HCEC 1CT (cell line): ENCODE measurements around the gene LRIT2.

Experiments
- DNase-seq: peaks from one replicate; pipeline ENCODE4 v3.0.0-alpha.2; 2017

LRIT2 gene, protein sequence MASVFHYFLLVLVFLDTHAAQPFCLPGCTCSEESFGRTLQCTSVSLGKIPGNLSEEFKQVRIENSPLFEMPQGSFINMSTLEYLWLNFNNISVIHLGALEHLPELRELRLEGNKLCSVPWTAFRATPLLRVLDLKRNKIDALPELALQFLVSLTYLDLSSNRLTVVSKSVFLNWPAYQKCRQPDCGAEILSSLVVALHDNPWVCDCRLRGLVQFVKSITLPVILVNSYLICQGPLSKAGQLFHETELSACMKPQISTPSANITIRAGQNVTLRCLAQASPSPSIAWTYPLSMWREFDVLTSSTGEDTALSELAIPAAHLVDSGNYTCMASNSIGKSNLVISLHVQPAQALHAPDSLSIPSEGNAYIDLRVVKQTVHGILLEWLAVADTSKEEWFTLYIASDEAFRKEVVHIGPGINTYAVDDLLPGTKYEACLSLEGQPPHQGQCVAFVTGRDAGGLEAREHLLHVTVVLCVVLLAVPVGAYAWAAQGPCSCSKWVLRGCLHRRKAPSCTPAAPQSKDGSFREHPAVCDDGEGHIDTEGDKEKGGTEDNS

GRCh38 chr10:84225427-84226173 lies at the start of gene LRIT2:
LRIT2 (minus strand) TSS chr10:84225544; CDS start chr10:84225520, 24 bp downstream.
- no peak for DNase-seq

DNA sequence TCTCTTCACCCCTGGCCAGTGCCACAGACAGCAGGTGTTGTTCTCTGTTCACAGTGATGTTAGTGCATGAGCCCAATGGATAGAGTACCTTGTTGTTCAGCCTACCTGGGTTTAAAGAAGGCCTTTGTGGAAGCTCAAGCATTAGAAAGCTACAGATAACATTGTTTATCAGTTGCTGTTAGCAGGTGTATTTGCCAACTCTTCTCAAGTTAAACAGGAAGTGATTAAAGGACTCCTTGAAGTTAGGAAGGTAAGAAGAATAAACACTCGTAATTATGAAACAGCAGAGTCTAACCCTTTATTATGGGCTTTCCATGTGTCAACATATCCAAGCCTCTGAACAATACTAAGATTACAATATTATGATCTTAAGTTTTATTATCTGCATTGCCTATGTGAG lies 45.4 kb upstream of the LRIT2 start:
- DNase-seq, result no peak

DNA sequence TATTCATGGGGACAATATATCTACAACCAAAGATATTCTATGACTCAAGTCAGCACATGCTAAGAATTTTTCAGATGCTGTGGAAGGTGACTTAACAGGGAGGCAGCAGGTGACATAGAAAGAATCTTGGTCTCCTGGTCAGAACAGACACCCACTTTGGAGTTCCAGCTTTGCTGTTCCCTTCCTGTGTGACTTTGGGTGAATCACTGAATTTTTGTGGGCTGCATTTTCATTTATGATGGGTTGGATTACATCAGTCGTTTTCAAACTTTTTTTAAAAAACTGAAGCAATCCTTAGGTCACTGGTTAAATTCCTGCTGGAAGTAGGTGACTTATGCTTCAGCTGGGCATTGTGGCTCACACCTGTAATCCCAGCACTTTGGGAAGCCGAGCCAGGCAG lies 44.4 kb upstream of the LRIT2 start:
- DNase-seq, result peak; percentile 81

- no peak for DNase-seq
Measured at GRCh38 chr10:84269162-84269561, 43.8 kb upstream of the LRIT2 start.

DNA sequence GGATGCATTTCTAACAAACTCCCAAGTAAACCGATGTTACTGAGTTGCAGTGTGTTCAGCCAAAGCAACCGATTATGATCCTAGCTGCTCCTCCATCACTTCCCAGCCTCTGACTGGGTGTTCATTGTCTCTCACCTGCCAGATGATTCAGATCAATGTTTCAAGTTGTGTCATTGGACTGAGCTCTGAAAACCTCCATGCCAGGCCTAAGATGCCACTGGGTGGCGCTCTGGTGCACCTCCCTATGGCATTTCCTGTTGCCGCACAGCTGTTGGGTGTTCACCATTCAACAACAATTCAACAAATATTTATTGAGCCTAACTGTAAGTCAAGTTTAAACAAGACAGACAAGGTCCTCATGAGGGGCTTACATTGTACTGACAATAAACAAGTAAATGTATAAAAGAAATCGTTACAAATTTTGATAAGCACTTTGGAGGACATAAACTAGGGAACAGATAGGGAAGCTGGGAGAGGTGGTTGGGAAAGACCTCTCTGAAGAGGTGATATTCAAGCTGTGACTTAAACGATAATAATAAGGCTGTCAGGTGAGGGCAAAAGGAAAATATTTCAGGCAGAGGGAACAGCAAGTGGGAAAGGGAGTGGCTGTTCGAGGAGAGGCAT lies 42.3 kb upstream of the LRIT2 start:
- peak; percentile 59 for DNase-seq

- DNase-seq, result no peak
Measured at GRCh38 chr10:84265418-84265817, 40.1 kb upstream of the LRIT2 start.

GRCh38 chr10:84264611-84265141 lies 39.3 kb upstream of the LRIT2 start:
- DNase-seq, result peak; percentile 47

DNA sequence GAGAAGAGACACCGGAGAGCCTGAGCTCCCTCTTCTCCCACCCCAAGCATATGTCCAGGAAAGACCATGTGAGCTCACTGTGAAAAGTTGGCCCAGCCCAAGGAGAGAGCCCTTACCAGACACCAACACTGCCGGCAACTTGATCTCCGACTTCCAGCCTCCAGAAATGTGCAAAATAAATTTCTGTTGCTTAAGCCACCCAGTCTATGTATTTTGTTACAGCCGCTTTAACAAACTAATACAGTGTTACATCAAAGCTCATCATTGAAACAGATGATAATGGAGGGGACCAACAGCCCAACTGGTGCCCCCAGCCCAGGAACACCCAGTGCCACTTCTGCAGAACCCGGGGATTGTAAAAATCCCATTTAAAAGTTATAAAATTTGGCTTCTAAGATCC lies 38.4 kb upstream of the LRIT2 start:
- no peak for DNase-seq

GRCh38 chr10:84262190-84262956 lies 37.0 kb upstream of the LRIT2 start:
- DNase-seq, result no peak

DNA sequence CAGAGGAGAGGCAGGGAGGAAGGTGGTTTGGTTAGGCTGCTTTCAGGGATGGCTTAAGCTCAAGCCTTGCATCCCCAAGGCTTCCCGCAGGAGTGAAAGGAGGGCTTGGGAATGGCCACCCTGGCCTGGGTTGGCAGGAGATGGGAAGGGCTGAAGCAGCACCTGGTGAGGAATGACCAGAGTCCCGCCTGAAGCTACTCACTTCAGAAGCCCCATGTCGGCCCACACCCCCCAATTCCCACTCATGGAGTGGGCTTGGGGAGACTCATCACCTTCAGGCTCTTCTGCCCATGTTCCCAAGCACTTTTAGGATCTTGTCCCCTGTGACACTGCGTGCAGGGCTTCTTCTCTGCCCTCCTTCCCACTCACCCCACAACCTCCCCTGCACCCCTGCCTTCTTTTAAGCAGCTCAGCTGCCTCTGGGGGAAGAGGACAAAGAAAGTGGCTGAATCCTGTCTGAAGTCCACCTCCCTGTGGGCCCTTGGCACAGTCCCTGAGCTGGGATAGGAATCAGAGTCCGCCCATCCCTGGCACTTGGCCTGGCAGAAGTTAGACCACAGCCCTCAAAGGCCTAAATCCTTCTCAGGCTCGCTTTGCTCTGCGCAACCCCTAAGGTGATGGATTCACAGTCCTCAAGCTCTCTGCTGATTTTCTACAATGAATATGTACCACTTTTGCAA lies 36.0 kb upstream of the LRIT2 start:
- no peak for DNase-seq

DNA sequence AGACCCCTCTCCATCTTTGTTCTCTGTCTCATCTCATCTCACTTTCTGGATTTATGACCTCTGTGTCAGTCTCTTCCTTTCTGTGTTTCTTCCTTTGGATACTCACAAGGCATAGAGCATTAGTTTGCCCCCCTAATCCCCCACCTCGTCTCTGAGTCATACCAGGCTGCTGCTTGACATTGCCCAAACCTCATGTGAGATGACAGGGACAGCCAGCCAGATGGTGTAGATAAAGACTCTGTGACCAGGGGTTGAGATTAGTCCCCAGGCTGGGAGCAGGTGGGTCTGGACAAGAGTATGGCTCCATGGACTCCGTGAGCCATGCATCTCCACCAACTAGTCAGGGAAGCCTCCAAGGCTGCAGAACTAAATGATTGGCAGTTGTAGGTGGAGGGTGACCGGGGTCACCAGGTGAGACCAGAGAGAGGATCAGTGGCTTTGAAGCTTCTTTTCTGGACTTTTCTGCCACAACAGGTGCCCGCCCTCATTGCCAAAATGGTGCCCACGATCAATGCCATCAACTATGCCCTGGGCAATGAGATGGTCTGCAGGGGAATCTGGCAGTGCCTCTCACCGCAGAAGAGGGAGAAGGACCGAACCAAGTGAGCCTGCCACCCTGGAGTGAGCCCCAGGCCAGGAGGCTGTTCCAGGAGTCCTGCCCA lies 32.8 kb upstream of the LRIT2 start:
- no peak for DNase-seq

DNA sequence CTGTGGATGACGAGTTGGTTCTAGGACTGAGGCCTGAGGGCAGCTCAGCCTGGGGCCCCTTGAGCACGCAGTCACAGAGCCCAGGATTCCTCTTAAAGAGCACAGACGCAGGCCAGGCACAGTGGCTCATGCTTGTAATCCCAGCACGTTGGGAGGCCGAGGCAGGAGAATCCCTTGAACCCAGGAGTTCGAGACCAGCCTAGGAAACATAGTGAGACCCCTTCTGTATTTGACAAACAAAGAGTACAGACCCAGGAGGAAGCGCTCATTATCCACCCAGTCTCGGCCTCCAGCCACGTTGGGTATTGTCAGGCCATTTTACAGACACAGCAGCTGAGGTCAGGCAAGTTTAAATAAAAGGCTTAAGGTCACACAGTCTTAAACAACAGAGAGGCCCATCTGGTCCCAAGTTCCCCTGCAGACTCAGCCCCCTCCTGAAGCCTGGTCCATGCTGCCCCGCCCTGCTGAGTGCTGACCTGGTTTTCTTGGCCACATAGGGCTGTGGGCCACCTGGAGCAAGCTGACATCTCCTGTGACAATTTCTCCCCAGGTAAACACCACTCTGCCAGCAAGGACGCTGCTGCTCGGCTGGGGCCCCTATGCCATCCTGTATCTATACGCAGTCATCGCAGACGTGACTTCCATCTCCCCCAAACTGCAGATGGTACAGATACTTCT lies 32.1 kb upstream of the LRIT2 start:
- no peak for DNase-seq

DNA sequence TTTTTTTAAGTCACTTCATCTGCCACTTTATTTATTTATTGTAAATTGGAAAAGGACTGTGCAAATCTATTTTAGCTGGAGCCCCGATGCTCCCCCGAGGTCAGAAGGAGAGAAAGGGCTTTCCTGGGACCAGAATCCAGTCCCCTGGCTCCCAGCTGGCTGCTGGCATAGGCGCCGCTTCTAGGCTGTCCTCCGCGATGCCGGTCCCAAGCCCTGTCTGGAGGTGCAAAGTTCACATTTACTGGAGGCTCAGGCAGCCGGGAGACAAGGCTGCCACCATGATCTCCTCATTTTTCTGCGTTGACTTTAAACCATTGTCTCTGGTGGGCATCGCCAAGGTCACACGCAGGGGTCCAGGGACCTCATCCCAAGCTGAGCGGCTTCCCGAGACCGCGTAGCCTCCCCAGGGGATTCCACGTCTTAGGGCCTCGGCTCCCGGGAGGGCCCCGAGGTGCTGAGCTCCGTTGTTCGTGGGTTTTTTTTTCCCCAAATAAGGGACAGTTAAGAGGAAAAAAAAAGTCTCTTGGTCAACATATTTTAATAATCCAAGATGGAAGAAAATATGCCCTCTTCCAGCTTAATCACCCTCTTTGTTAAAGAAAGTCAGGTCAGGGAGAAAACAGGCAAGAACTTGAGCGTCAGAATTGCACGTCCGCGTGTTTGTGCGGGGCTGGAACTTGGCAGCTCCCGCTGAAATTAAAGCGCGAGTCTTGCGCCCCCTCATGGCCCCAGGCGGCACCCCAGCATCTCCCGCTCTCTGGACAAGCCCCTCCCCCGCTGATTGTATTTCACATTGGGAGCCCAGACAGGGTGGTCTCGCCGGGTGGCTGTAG lies 31.4 kb upstream of the LRIT2 start:
- DNase-seq, result peak; percentile 48

- DNase-seq, result no peak
Measured at GRCh38 chr10:84254552-84255478, 29.5 kb upstream of the LRIT2 start.

- DNase-seq, result no peak
Measured at GRCh38 chr10:84248794-84249193, 23.4 kb upstream of the LRIT2 start.

- DNase-seq, result no peak
Measured at GRCh38 chr10:84247496-84247895, 22.2 kb upstream of the LRIT2 start.

- DNase-seq, result no peak
Measured at GRCh38 chr10:84244651-84245270, 19.4 kb upstream of the LRIT2 start, which contains the start of gene RGR. RGR (plus strand) TSS chr10:84245053; CDS start chr10:84245091, 38 bp downstream.

DNA sequence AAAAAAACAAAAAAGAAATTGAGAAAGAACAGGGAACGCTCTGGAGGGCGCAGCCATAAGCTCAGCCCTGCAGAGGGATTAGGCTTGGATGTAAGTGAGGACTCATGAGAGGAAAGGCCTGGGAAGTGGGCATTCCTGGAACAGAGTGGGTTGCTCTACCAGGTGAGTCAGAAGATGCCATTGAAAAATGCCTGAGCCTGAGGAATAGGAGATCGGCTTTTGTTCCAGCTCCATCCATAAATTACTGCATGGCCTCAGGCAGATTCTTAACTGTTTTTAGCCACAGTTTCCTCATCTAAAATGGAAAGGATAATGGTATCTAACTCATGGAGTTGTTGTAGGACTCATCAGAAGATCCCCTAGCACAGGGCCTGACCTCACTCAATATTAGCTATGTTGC lies 18.4 kb upstream of the LRIT2 start:
- DNase-seq, result no peak
